Common myeloid progenitor, CD34-positive (primary cell): ENCODE results near the gene INAVA.

ENCODE experiments used
- CTCF ChIA-PET: fragments of 350-600 bp; sonication (Branson Sonifier 250); formaldehyde crosslinking; loops from one replicate; lab custom pipeline; 2021; ENCODE audit warnings: antibody characterized with exemption; lab: Charles Lee
- POLR2A ChIA-PET: fragments of 350-600 bp; sonication (Branson Sonifier 250); formaldehyde crosslinking; loops from one replicate; lab custom pipeline; 2021; ENCODE audit warnings: antibody characterized with exemption; lab: Charles Lee
- DNase-seq, 3 donors: peaks; one replicate each; pipeline versions ENCODE4 v3.0.0 to v3.0.0-alpha.2; 2013
- H3K27ac ChIP-seq, 2 experiments: 1 replicate in 1 of 2; 2 replicates in 1 of 2; pipeline ENCODE4 v1.7.0; 2013; ENCODE audit warnings: inconsistent platforms in 2 of 2, low read length in 2 of 2, mild to moderate bottlenecking in 2 of 2, low read depth in 1 of 2, moderate library complexity in 1 of 2; ENCODE audit not compliant: severe bottlenecking in 2 of 2, insufficient read depth in 1 of 2, poor library complexity in 1 of 2
- H3K27me3 ChIP-seq, 5 experiments: replicated peaks in 2 of 5; 1 replicate in 3 of 5; 2 replicates in 2 of 5; pipeline versions ENCODE4 v1.6.1 to v1.7.0; 2013; ENCODE audit warnings: low read length in 4 of 5, mild to moderate bottlenecking in 2 of 5, moderate library complexity in 2 of 5, inconsistent platforms in 1 of 5; ENCODE audit not compliant: insufficient read depth in 5 of 5, control insufficient read depth in 4 of 5
- H3K36me3 ChIP-seq, 4 experiments: 1 replicate in 2 of 4; 2 replicates in 2 of 4; pipeline versions ENCODE4 v1.6.1 to v1.7.0; 2013; ENCODE audit warnings: low read length in 3 of 4, control low read depth in 1 of 4, mild to moderate bottlenecking in 1 of 4; ENCODE audit not compliant: control insufficient read depth in 4 of 4, insufficient read depth in 4 of 4
- H3K4me1 ChIP-seq, 4 experiments: 1 replicate in 3 of 4; 2 replicates in 1 of 4; pipeline versions ENCODE4 v1.6.1 to v1.7.1; 2013; ENCODE audit warnings: low read length in 3 of 4, mild to moderate bottlenecking in 3 of 4, control low read depth in 1 of 4, inconsistent platforms in 1 of 4, moderate library complexity in 1 of 4; ENCODE audit not compliant: control insufficient read depth in 4 of 4, insufficient read depth in 4 of 4; ENCODE audit errors: control extremely low read depth in 1 of 4
- H3K4me3 ChIP-seq, 7 experiments: 1 replicate in 4 of 7; 2 replicates in 3 of 7; pipeline versions ENCODE4 v1.5.1 to v1.7.0; 2013; ENCODE audit warnings: mild to moderate bottlenecking in 7 of 7, low read length in 6 of 7, moderate library complexity in 6 of 7, inconsistent platforms in 2 of 7, low read depth in 2 of 7, control low read depth in 1 of 7; ENCODE audit not compliant: insufficient read depth in 4 of 7, control insufficient read depth in 1 of 7; ENCODE audit errors: extremely low read depth in 1 of 7
- H3K9me3 ChIP-seq, 5 experiments: 1 replicate in 4 of 5; 2 replicates in 1 of 5; pipeline versions ENCODE4 v1.6.1 to v1.7.1; 2013; ENCODE audit warnings: low read length in 4 of 5, mild to moderate bottlenecking in 2 of 5, inconsistent platforms in 1 of 5, low read depth in 1 of 5, moderate library complexity in 1 of 5; ENCODE audit not compliant: control insufficient read depth in 4 of 5, insufficient read depth in 2 of 5; ENCODE audit errors: control extremely low read depth in 1 of 5
- WGBS: methylation state at CpG from one replicate; pipeline ENCODE4 v1.1.5; 2013; ENCODE audit not compliant: insufficient coverage; 5-methylcytosine and 5-hydroxymethylcytosine counted together

The INAVA gene

DNA sequence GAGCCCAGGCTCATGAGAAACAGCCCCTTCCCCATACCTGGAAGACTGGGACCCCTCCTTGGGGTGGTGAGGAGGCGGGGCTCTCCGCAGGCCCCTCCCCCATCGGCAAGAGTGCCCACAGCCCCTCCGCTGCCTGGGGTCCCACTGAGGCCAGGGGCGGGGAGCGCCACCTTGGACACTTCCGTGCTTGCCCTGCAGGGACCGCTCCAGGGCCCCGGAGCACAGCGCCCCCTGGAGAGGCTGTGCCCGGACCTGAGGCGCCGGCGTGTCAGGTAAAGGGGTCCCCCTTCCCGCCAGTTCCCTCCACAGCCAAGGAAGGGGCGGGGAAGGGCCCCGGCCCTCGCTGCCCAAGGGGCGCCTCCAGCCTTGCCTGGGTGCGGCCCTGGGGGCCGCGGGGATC is 21.5 kb downstream of the INAVA start:
- DNase-seq, result no peak
- Histone ChIP-seq H3K9me3 (no peaks in the 10 kb centered on the region), H3K4me3 (no peak overlapping the region), H3K27me3 (no peaks in the 10 kb centered on the region), H3K36me3 (no peaks in the 10 kb centered on the region), H3K27ac (no peak overlapping the region), H3K4me1 (peaks cover 0 to 7% (median 0%) of the 10 kb centered on the region in 4 experiments)
- ChIA-PET CTCF (interaction anchor here (0.9 to 1.6 kb wide), 2 partner anchors 11 to 14 kb away, joined by 3 to 4 read pairs; no protein-coding TSS in a partner anchor), POLR2A (interaction anchor here (0.6 kb wide), 1 partner anchor 347 kb away, joined by 4 read pairs; no protein-coding TSS in a partner anchor)
- 45% methylated on average over 14 of the region's 22 CpGs for WGBS

DNA sequence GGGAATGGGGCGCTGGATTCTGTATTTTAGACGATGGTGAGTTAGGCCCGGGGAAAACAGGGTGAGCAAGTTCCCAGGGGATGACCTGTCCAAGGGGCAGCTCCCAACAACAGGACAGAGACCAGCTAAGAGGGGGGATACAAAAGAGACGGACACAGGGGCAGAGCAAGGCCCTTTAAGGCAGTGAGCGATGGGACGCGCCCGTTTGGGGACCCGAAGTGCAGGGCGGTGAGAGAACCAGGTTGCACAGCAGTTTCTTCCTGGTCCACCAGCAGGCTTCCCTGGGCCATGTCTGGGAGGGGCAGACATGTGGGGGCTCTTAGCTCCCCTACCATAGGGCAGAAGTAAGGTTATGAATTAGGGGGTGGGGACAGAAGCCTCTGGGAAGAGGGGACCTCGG is 22.0 kb downstream of the INAVA start:
- POLR2A ChIA-PET, result no interaction called here

GRCh38 chr1:200917291-200917817 is 22.7 kb downstream of the INAVA start:
- 100% methylated on average over 5 of the region's 7 CpGs for WGBS
- H3K4me1 ChIP-seq, result peaks cover 0 to 7% (median 0%) of the 10 kb centered on the region in 4 experiments
- no peaks in the 10 kb centered on the region for H3K36me3 ChIP-seq
- ChIA-PET POLR2A (no interaction called here), CTCF (interaction anchor here (1.2 to 1.6 kb wide), 2 partner anchors 10 to 53 kb away, joined by 3 read pairs; no protein-coding TSS in a partner anchor)
- no peaks in the 10 kb centered on the region for H3K9me3 ChIP-seq
- no peak for DNase-seq
- H3K27me3 ChIP-seq, result no peaks in the 10 kb centered on the region
- H3K4me3 ChIP-seq, result no peak overlapping the region
- H3K27ac ChIP-seq, result no peak overlapping the region

More for the DNA sequence above, 22.0 kb downstream of the INAVA start:
- H3K9me3 ChIP-seq, result no peaks in the 10 kb centered on the region
- no peak for DNase-seq
- 93% methylated on average over 11 of the region's 11 CpGs for WGBS
- H3K36me3 ChIP-seq, result no peaks in the 10 kb centered on the region
- CTCF ChIA-PET, result interaction anchor here (1.2 to 1.6 kb wide), 3 partner anchors 9 to 54 kb away, joined by 3 read pairs; no protein-coding TSS in a partner anchor
- no peaks in the 10 kb centered on the region for H3K27me3 ChIP-seq
- H3K27ac ChIP-seq, result no peak overlapping the region
- no peak overlapping the region for H3K4me3 ChIP-seq
- peaks cover 0 to 7% (median 0%) of the 10 kb centered on the region in 4 experiments for H3K4me1 ChIP-seq

- ChIA-PET POLR2A (no interaction called here), CTCF (interaction anchor here (1.6 kb wide), 1 partner anchor 53 kb away, joined by 3 read pairs; no protein-coding TSS in a partner anchor)
- Histone ChIP-seq H3K27me3 (no peaks in the 10 kb centered on the region), H3K27ac (no peak overlapping the region), H3K36me3 (no peaks in the 10 kb centered on the region), H3K4me1 (peaks cover 0 to 7% (median 0%) of the 10 kb centered on the region in 4 experiments), H3K9me3 (no peaks in the 10 kb centered on the region), H3K4me3 (no peak overlapping the region)
- no peak for DNase-seq
- WGBS, result 100% methylated on average over 1 of the region's 3 CpGs
Measured at GRCh38 chr1:200918006-200918405, 23.3 kb downstream of the INAVA start.

GRCh38 chr1:200919386-200919785 is 24.7 kb downstream of the INAVA start:
- WGBS, result 100% methylated on average over 2 of the region's 2 CpGs
- ChIA-PET POLR2A (no interaction called here), CTCF (interaction anchor here (0.8 to 1.1 kb wide), 2 partner anchors 11 to 26 kb away, joined by 3 to 4 read pairs; no protein-coding TSS in a partner anchor)

GRCh38 chr1:200921571-200922110 is 26.9 kb downstream of the INAVA start:
- no peaks in the 10 kb centered on the region for H3K27me3 ChIP-seq
- CTCF ChIA-PET, result interaction anchor here (1.1 kb wide), 1 partner anchor 16 kb away, joined by 4 read pairs; no protein-coding TSS in a partner anchor

More at GRCh38 chr1:200919386-200919785, 24.7 kb downstream of the INAVA start:
- no peak overlapping the region for H3K4me3 ChIP-seq
- no peaks in the 10 kb centered on the region for H3K36me3 ChIP-seq
- no peak for DNase-seq
- no peak overlapping the region for H3K27ac ChIP-seq
- H3K4me1 ChIP-seq, result peaks cover 0 to 7% (median 0%) of the 10 kb centered on the region in 4 experiments
- H3K9me3 ChIP-seq, result no peaks in the 10 kb centered on the region
- H3K27me3 ChIP-seq, result no peaks in the 10 kb centered on the region

DNA sequence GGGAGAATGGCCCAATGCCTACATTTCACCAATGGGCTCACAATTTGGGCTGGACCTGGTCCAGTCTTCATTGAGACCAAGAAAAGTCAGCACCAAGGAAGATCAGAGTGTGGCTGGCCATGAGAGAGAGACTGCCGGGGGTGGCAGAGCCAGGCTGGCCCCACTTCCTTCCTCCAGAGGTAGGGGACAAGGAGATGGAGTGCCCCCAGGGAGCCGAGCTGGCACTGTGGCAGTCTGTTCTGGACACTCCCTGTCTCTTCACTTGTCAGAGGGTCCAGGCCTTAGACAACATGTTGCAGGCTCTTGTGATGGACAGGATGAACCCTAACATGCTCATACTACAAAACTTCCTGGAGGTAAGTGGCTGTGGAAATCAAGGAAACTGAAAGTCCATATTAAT is 27.7 kb downstream of the INAVA start:
- POLR2A ChIA-PET, result no interaction called here
- Histone ChIP-seq H3K27me3 (no peaks in the 10 kb centered on the region), H3K4me1 (peaks cover 0 to 9% (median 0%) of the 10 kb centered on the region in 4 experiments), H3K9me3 (no peaks in the 10 kb centered on the region), H3K36me3 (no peaks in the 10 kb centered on the region), H3K4me3 (no peak overlapping the region), H3K27ac (no peak overlapping the region)
- DNase-seq, result no peak
- CTCF ChIA-PET, result no interaction called here
- 94% methylated on average over 2 of the region's 2 CpGs for WGBS

More at GRCh38 chr1:200921571-200922110, 26.9 kb downstream of the INAVA start:
- H3K4me3 ChIP-seq, result no peak overlapping the region
- DNase-seq, result no peak
- WGBS, result 92% methylated on average over 7 of the region's 9 CpGs
- peaks cover 0 to 9% (median 0%) of the 10 kb centered on the region in 4 experiments for H3K4me1 ChIP-seq
- POLR2A ChIA-PET, result no interaction called here
- H3K36me3 ChIP-seq, result no peaks in the 10 kb centered on the region
- no peak overlapping the region for H3K27ac ChIP-seq
- H3K9me3 ChIP-seq, result no peaks in the 10 kb centered on the region
